ENCODE results near the gene FBXO44. TPM values are rescaled to one million over a fixed set of nuclear protein-coding genes. Genes with fewer than 3 reads are reported as not detected.

The FBXO44 gene
- total and polyA plus RNA-seq, 8 donors, result 12.1 to 54.6 (median 16.3) TPM

GRCh38 chr1:11695861-11696260 lies 41.2 kb downstream of the FBXO44 start:
- TF ChIP-seq CTCF (IDR thresholded peaks at IDR 0.05), result no peak
- ATAC-seq, result no peak

GRCh38 chr1:11697188-11697892 lies 42.7 kb downstream of the FBXO44 start:
- FAIRE-seq, result no peak
- no peaks in the 10 kb centered on the region for H3K36me3 ChIP-seq
- TF ChIP-seq CTCF (IDR thresholded peaks at IDR 0.05), result no peak
- no peaks in the 10 kb centered on the region for H3K4me1 ChIP-seq
- H3K4me3 ChIP-seq, result no peak overlapping the region
- peaks cover 0 to 10% (median 0%) of the 10 kb centered on the region in 4 donors for H3K27me3 ChIP-seq
- no peak for DNase-seq
- WGBS, 2 donors, result 58 to 70% methylated on average over 8 of the region's 8 CpGs
- intact Hi-C loops (cut with DNase I), result no loop called here
- H3K27ac ChIP-seq, result no peak overlapping the region
- H3K9me3 ChIP-seq, result no peaks in the 10 kb centered on the region
- no peak for ATAC-seq

More at GRCh38 chr1:11695861-11696260, 41.2 kb downstream of the FBXO44 start:
- FAIRE-seq (no peak), DNase-seq (no peak)
- intact Hi-C loops (cut with DNase I), result no loop called here
- Histone ChIP-seq H3K4me1 (peaks cover 0 to 5% (median 4%) of the 10 kb centered on the region in 3 donors), H3K27me3 (peaks cover 0 to 4% (median 1%) of the 10 kb centered on the region in 4 donors), H3K9me3 (no peaks in the 10 kb centered on the region), H3K4me3 (no peak overlapping the region), H3K27ac (no peak overlapping the region), H3K36me3 (no peaks in the 10 kb centered on the region)
- 77 to 90% methylated on average over 6 of the region's 6 CpGs for WGBS, 2 donors

- Histone ChIP-seq H3K27ac (no peak overlapping the region), H3K27me3 (peaks cover 0 to 10% (median 0%) of the 10 kb centered on the region in 4 donors), H3K4me1 (no peaks in the 10 kb centered on the region), H3K9me3 (no peaks in the 10 kb centered on the region), H3K4me3 (no peak overlapping the region), H3K36me3 (no peaks in the 10 kb centered on the region)
- intact Hi-C loops (cut with DNase I), result no loop called here
- no peak for TF ChIP-seq CTCF (IDR thresholded peaks at IDR 0.05)
- no peak for FAIRE-seq
- no peak for DNase-seq
- ATAC-seq, result no peak
- WGBS, 2 donors, result 70 to 81% methylated on average over 5 of the region's 5 CpGs
Measured at GRCh38 chr1:11697893-11698210, 43.2 kb downstream of the FBXO44 start.

- ATAC-seq (no peak), FAIRE-seq (no peak), DNase-seq (no peak)
- Histone ChIP-seq H3K4me1 (no peaks in the 10 kb centered on the region), H3K4me3 (no peak overlapping the region), H3K36me3 (no peaks in the 10 kb centered on the region), H3K27ac (no peak overlapping the region), H3K9me3 (no peaks in the 10 kb centered on the region), H3K27me3 (peaks cover 0 to 10% (median 0%) of the 10 kb centered on the region in 4 donors)
- WGBS, 2 donors, result 41 to 47% methylated on average over 34 of the region's 34 CpGs
- TF ChIP-seq CTCF (IDR thresholded peaks at IDR 0.05), result no peak
- intact Hi-C loops (cut with DNase I), result no loop called here
Measured at GRCh38 chr1:11700601-11701467, 46.2 kb downstream of the FBXO44 start.
